HL-60 (cell line): ENCODE results near the gene CHRM5.
"Not testable (repeated sequence)": the region's sequence is repeated elsewhere in the genome, so short reads cannot be mapped to it uniquely, and the experiment has no call there.

Experiments
- DNase-seq, 2 experiments: peaks; one replicate each; pipeline ENCODE4 v3.0.0-alpha.2; 2010 to 2020; ENCODE audit warnings: low read depth in 1 of 2, low spot score in 1 of 2
- H3K27ac ChIP-seq: fragments of 250-450 bp; sonication (Bioruptor Pico); replicated peaks from 2 replicates; pipeline ENCODE4 v1.5.1; 2020; ENCODE audit warnings: mild to moderate bottlenecking, moderate library complexity
- H3K27me3 ChIP-seq: fragments of 250-450 bp; sonication (Bioruptor Pico); 2 replicates; pipeline ENCODE4 v1.5.1; 2021; ENCODE audit warnings: mild to moderate bottlenecking, moderate library complexity; ENCODE audit not compliant: insufficient read depth, poor library complexity, severe bottlenecking
- H3K4me3 ChIP-seq: replicated peaks from 2 replicates; pipeline ENCODE4 v1.5.1; 2011; ENCODE audit warnings: mild to moderate bottlenecking, control low read depth, low read length; ENCODE audit not compliant: insufficient read depth
- CTCF ChIP-seq: IDR thresholded peaks from one replicate; pipeline ENCODE4 v1.5.1; 2011; ENCODE audit warnings: low read length, control low read depth, inconsistent platforms; ENCODE audit not compliant: insufficient read depth
- GABPA ChIP-seq: IDR thresholded peaks from 2 replicates; pipeline ENCODE4 v1.6.1; 2012; ENCODE audit warnings: low read depth
- POLR2AphosphoS5 ChIP-seq: IDR thresholded peaks from 2 replicates; pipeline ENCODE4 v1.6.1; 2012; ENCODE audit warnings: low read depth
- REST ChIP-seq: IDR thresholded peaks from 2 replicates; pipeline ENCODE4 v1.6.1; 2012; ENCODE audit warnings: low read depth; ENCODE audit not compliant: insufficient replicate concordance
- SPI1 ChIP-seq: IDR thresholded peaks from 2 replicates; pipeline ENCODE4 v1.6.1; 2012; ENCODE audit warnings: low read depth, mild to moderate bottlenecking, borderline replicate concordance

The CHRM5 gene

DNA sequence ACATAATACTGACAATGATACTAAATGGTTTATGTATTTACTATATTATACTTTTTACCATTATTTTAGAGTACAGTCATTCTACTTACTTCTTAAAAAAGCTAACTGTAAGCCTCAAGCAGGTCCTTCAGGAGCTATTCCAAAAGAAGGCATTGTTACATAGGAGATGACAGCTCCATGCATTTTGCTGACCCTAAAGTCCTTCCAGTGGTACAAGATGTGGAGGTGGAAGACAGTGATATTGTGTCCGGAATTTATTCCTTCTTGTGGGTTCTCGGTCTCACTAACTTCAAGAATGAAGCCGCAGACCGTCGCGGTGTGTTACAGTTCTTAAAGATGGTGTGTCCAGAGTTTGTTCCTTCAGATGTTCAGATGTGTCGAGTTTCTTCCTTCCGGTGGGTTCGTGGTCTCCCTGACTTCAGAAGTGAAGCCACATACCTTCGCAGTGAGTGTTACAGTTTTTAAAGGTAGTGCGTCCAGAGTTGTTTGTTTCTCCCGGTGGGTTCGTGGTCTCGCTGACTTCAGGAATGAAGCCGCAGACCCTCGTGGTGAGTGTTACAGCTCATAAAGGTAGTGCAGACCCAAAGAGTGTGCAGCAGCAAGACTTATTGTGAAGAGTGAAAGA is 49.8 kb downstream of the CHRM5 start:
- Histone ChIP-seq H3K27ac (no peak overlapping the region), H3K27me3 (no peaks in the 10 kb centered on the region), H3K4me3 (no peak overlapping the region)
- TF ChIP-seq GABPA (no peak), SPI1 (no peak), POLR2AphosphoS5 (no peak), CTCF (no peak), REST (no peak)
- no peak for DNase-seq

- H3K27me3 ChIP-seq, DNase-seq, H3K27ac ChIP-seq, H3K4me3 ChIP-seq: not testable (repeated sequence)
Observed at GRCh38 chr15:34018738-34019137, 50.4 kb downstream of the CHRM5 start.

- DNase-seq, result no peak
- no peak overlapping the region for H3K27ac ChIP-seq
- no peak overlapping the region for H3K4me3 ChIP-seq
- no peaks in the 10 kb centered on the region for H3K27me3 ChIP-seq
- TF ChIP-seq GABPA (no peak), REST (no peak), SPI1 (no peak), CTCF (no peak), POLR2AphosphoS5 (no peak)
Observed at GRCh38 chr15:34019369-34019990, 51.2 kb downstream of the CHRM5 start.

DNA sequence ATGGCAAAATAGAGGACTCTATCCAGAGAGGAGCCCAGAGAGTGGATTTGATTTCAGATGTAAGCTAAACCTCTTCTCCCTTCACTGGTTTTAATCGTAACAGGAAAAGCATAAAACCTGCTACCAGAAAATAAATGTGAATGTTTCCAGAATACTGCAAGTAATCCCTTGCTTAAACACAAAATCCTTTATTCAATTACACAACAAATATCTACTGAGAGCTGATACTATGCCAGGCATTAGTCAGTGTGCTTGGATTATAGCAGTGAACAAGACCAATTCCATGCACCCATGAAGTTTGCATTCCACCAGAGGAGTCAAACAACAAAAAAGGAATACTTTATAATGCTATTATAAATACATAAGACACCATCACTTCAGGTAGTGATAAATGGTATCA is 55.6 kb downstream of the CHRM5 start:
- no peak for TF ChIP-seq POLR2AphosphoS5
- TF ChIP-seq REST, result no peak
- no peak for TF ChIP-seq SPI1
- TF ChIP-seq CTCF, result no peak
- no peak for TF ChIP-seq GABPA
- no peaks in the 10 kb centered on the region for H3K27me3 ChIP-seq
- H3K27ac ChIP-seq, result no peak overlapping the region
- DNase-seq, result no peak
- no peak overlapping the region for H3K4me3 ChIP-seq
